ENCODE results near the gene SLC43A1. TPM values are rescaled to one million over a fixed set of nuclear protein-coding genes. Genes with fewer than 3 reads are reported as not detected.

The SLC43A1 gene
- total RNA-seq, 1 experiment from 2014 or later = 27.1 TPM

DNA sequence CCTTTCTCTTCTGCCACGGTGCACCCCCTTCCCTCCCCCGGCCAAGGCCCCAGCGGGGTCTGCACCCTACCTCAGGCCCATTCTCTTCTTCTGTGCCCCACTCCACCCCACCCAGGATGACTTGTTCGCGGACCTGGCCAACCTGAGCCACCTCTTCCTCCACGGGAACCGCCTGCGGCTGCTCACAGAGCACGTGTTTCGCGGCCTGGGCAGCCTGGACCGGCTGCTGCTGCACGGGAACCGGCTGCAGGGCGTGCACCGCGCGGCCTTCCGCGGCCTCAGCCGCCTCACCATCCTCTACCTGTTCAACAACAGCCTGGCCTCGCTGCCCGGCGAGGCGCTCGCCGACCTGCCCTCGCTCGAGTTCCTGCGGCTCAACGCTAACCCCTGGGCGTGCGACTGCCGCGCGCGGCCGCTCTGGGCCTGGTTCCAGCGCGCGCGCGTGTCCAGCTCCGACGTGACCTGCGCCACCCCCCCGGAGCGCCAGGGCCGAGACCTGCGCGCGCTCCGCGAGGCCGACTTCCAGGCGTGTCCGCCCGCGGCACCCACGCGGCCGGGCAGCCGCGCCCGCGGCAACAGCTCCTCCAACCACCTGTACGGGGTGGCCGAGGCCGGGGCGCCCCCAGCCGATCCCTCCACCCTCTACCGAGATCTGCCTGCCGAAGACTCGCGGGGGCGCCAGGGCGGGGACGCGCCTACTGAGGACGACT is 39.3 kb downstream of the SLC43A1 start (continued):
- TF ChIP-seq, protein P1, sequence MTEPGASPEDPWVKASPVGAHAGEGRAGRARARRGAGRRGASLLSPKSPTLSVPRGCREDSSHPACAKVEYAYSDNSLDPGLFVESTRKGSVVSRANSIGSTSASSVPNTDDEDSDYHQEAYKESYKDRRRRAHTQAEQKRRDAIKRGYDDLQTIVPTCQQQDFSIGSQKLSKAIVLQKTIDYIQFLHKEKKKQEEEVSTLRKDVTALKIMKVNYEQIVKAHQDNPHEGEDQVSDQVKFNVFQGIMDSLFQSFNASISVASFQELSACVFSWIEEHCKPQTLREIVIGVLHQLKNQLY (CRISPR knock-in tag; IDR thresholded peaks at IDR 0.05) = no peak
- no peak for TF ChIP-seq SOX15 (CRISPR knock-in tag; IDR thresholded peaks at IDR 0.05)
- no peak for TF ChIP-seq ZNF219 (CRISPR knock-in tag; IDR thresholded peaks at IDR 0.05; ENCODE audit: borderline replicate concordance)
- peak; percentile 87 for TF ChIP-seq FOXP1 (CRISPR knock-in tag; IDR thresholded peaks at IDR 0.05; ENCODE audit: borderline replicate concordance)
- no peak for TF ChIP-seq NR3C1 (CRISPR knock-in tag; conservative IDR thresholded peaks at IDR 0.05; ENCODE audit: low read depth)
- TF ChIP-seq ZNF121 (CRISPR knock-in tag; IDR thresholded peaks at IDR 0.05) = no peak; the same call in 1 of the 2 replicates
- TF ChIP-seq NFE2L1 (CRISPR knock-in tag; IDR thresholded peaks at IDR 0.05) = peak; percentile 60; the same call in 1 of the 2 replicates
- TF ChIP-seq SMAD3 (CRISPR knock-in tag; IDR thresholded peaks at IDR 0.05; ENCODE audit: borderline replicate concordance) = no peak
- peak; percentile 74; the same call in 1 of the 2 replicates for TF ChIP-seq JUN (CRISPR knock-in tag; IDR thresholded peaks at IDR 0.05)
- peak; percentile 62; the same call in 1 of the 2 replicates for TF ChIP-seq RELA (CRISPR knock-in tag; IDR thresholded peaks at IDR 0.05; ENCODE audit: borderline replicate concordance)
- 0 out of 2 replicates have a peak, but pooled peaks have one; percentile 41 for TF ChIP-seq TEAD1 (CRISPR knock-in tag; IDR thresholded peaks at IDR 0.05)
- TF ChIP-seq SP1 (CRISPR knock-in tag; conservative IDR thresholded peaks at IDR 0.05) = no peak
- no peak for TF ChIP-seq ZNF423 (CRISPR knock-in tag; IDR thresholded peaks at IDR 0.05)
- TF ChIP-seq, protein P2, sequence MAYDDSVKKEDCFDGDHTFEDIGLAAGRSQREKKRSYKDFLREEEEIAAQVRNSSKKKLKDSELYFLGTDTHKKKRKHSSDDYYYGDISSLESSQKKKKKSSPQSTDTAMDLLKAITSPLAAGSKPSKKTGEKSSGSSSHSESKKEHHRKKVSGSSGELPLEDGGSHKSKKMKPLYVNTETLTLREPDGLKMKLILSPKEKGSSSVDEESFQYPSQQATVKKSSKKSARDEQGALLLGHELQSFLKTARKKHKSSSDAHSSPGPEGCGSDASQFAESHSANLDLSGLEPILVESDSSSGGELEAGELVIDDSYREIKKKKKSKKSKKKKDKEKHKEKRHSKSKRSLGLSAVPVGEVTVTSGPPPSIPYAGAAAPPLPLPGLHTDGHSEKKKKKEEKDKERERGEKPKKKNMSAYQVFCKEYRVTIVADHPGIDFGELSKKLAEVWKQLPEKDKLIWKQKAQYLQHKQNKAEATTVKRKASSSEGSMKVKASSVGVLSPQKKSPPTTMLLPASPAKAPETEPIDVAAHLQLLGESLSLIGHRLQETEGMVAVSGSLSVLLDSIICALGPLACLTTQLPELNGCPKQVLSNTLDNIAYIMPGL (CRISPR knock-in tag; IDR thresholded peaks at IDR 0.05) = peak; percentile 39; the same call in 1 of the 2 replicates
- TF ChIP-seq PRRX2 (CRISPR knock-in tag; IDR thresholded peaks at IDR 0.05) = no peak
- TF ChIP-seq GRHL2 (CRISPR knock-in tag; IDR thresholded peaks at IDR 0.05; ENCODE audit: insufficient replicate concordance, severe bottlenecking) = no peak
- 0 out of 2 replicates have a peak, but pooled peaks have one; percentile 6 for TF ChIP-seq EMX1 (CRISPR knock-in tag; IDR thresholded peaks at IDR 0.05)
- 0 out of 2 replicates have a peak, but pooled peaks have one; percentile 43 for TF ChIP-seq CREM (CRISPR knock-in tag; IDR thresholded peaks at IDR 0.05)
- no peak for TF ChIP-seq JAZF1 (CRISPR knock-in tag; IDR thresholded peaks at IDR 0.05)
- TF ChIP-seq NR2C2 (CRISPR knock-in tag; IDR thresholded peaks at IDR 0.05) = no peak
- TF ChIP-seq GABPB1 (CRISPR knock-in tag; IDR thresholded peaks at IDR 0.05) = no peak
- TF ChIP-seq, protein P3, sequence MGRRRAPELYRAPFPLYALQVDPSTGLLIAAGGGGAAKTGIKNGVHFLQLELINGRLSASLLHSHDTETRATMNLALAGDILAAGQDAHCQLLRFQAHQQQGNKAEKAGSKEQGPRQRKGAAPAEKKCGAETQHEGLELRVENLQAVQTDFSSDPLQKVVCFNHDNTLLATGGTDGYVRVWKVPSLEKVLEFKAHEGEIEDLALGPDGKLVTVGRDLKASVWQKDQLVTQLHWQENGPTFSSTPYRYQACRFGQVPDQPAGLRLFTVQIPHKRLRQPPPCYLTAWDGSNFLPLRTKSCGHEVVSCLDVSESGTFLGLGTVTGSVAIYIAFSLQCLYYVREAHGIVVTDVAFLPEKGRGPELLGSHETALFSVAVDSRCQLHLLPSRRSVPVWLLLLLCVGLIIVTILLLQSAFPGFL (CRISPR knock-in tag; IDR thresholded peaks at IDR 0.05; ENCODE audit: borderline replicate concordance) = no peak
- TF ChIP-seq, protein P4, sequence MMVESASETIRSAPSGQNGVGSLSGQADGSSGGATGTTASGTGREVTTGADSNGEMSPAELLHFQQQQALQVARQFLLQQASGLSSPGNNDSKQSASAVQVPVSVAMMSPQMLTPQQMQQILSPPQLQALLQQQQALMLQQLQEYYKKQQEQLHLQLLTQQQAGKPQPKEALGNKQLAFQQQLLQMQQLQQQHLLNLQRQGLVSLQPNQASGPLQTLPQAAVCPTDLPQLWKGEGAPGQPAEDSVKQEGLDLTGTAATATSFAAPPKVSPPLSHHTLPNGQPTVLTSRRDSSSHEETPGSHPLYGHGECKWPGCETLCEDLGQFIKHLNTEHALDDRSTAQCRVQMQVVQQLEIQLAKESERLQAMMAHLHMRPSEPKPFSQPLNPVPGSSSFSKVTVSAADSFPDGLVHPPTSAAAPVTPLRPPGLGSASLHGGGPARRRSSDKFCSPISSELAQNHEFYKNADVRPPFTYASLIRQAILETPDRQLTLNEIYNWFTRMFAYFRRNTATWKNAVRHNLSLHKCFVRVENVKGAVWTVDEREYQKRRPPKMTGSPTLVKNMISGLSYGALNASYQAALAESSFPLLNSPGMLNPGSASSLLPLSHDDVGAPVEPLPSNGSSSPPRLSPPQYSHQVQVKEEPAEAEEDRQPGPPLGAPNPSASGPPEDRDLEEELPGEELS (CRISPR knock-in tag; IDR thresholded peaks at IDR 0.05) = peak; percentile 67; the same call in 1 of the 2 replicates
- TF ChIP-seq, protein P5, sequence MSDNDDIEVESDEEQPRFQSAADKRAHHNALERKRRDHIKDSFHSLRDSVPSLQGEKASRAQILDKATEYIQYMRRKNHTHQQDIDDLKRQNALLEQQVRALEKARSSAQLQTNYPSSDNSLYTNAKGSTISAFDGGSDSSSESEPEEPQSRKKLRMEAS (CRISPR knock-in tag; IDR thresholded peaks at IDR 0.05) = peak; percentile 95
- TF ChIP-seq SMAD4 (CRISPR knock-in tag; IDR thresholded peaks at IDR 0.05) = peak; percentile 76
- TF ChIP-seq, protein P6, sequence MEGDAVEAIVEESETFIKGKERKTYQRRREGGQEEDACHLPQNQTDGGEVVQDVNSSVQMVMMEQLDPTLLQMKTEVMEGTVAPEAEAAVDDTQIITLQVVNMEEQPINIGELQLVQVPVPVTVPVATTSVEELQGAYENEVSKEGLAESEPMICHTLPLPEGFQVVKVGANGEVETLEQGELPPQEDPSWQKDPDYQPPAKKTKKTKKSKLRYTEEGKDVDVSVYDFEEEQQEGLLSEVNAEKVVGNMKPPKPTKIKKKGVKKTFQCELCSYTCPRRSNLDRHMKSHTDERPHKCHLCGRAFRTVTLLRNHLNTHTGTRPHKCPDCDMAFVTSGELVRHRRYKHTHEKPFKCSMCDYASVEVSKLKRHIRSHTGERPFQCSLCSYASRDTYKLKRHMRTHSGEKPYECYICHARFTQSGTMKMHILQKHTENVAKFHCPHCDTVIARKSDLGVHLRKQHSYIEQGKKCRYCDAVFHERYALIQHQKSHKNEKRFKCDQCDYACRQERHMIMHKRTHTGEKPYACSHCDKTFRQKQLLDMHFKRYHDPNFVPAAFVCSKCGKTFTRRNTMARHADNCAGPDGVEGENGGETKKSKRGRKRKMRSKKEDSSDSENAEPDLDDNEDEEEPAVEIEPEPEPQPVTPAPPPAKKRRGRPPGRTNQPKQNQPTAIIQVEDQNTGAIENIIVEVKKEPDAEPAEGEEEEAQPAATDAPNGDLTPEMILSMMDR (IDR thresholded peaks at IDR 0.05) = no peak
- TF ChIP-seq ATF1 (CRISPR knock-in tag; IDR thresholded peaks at IDR 0.05) = no peak
- no peak for TF ChIP-seq ETV6 (CRISPR knock-in tag; IDR thresholded peaks at IDR 0.05)
- peak; percentile 79; the same call in 1 of the 2 replicates for TF ChIP-seq TEAD4 (CRISPR knock-in tag; IDR thresholded peaks at IDR 0.05)
- TF ChIP-seq, protein P7, sequence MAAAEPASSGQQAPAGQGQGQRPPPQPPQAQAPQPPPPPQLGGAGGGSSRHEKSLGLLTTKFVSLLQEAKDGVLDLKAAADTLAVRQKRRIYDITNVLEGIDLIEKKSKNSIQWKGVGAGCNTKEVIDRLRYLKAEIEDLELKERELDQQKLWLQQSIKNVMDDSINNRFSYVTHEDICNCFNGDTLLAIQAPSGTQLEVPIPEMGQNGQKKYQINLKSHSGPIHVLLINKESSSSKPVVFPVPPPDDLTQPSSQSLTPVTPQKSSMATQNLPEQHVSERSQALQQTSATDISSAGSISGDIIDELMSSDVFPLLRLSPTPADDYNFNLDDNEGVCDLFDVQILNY (CRISPR knock-in tag; IDR thresholded peaks at IDR 0.05) = 0 out of 2 replicates have a peak, but pooled peaks have one; percentile 9
- TF ChIP-seq ZNF416 (CRISPR knock-in tag; IDR thresholded peaks at IDR 0.05) = no peak
- TF ChIP-seq NR1H2 (CRISPR knock-in tag; IDR thresholded peaks at IDR 0.05) = no peak
